Amniotic stem cell (primary cell): ENCODE results near the gene CDK14.

ENCODE experiments used
- DNase-seq: peaks from one replicate; lab custom pipeline; 2025; lab: John Stamatoyannopoulos, UW

The CDK14 gene

GRCh38 chr7:90842430-90842788 lies 246.3 kb downstream of the CDK14 start:
- DNase-seq = no peak

GRCh38 chr7:90843472-90843871 lies 247.4 kb downstream of the CDK14 start:
- DNase-seq = no peak

- no peak for DNase-seq
Observed at GRCh38 chr7:90844421-90844820, 248.3 kb downstream of the CDK14 start.

GRCh38 chr7:90846192-90846591 lies 250.1 kb downstream of the CDK14 start:
- no peak for DNase-seq

- DNase-seq = no peak
Observed at GRCh38 chr7:90850066-90850465, 253.9 kb downstream of the CDK14 start.

- no peak for DNase-seq
Observed at GRCh38 chr7:90850471-90850870, 254.3 kb downstream of the CDK14 start.

GRCh38 chr7:90853205-90853604 lies 257.1 kb downstream of the CDK14 start:
- no peak for DNase-seq

- no peak for DNase-seq
Observed at GRCh38 chr7:90856351-90857070, 260.4 kb downstream of the CDK14 start.

- DNase-seq = no peak
Observed at GRCh38 chr7:90857603-90858002, 261.5 kb downstream of the CDK14 start.

GRCh38 chr7:90858546-90858945 lies 262.4 kb downstream of the CDK14 start:
- no peak for DNase-seq

GRCh38 chr7:90859521-90859920 lies 263.4 kb downstream of the CDK14 start:
- no peak for DNase-seq

- DNase-seq = no peak
Observed at GRCh38 chr7:90864088-90864487, 268.0 kb downstream of the CDK14 start.

- DNase-seq = no peak
Observed at GRCh38 chr7:90869335-90869734, 273.2 kb downstream of the CDK14 start.

- no peak for DNase-seq
Observed at GRCh38 chr7:90876701-90877100, 280.6 kb downstream of the CDK14 start.

GRCh38 chr7:90877201-90877600 lies 281.1 kb downstream of the CDK14 start:
- DNase-seq = no peak

- no peak for DNase-seq
Observed at GRCh38 chr7:90879924-90880323, 283.8 kb downstream of the CDK14 start.

- no peak for DNase-seq
Observed at GRCh38 chr7:90886416-90886815, 290.3 kb downstream of the CDK14 start.

GRCh38 chr7:90889210-90889609 lies 293.1 kb downstream of the CDK14 start:
- no peak for DNase-seq

- DNase-seq = no peak
Observed at GRCh38 chr7:90889644-90890043, 293.5 kb downstream of the CDK14 start.

GRCh38 chr7:90891529-90891928 lies 295.4 kb downstream of the CDK14 start:
- DNase-seq = no peak

GRCh38 chr7:90892213-90892612 lies 296.1 kb downstream of the CDK14 start:
- DNase-seq = no peak

- DNase-seq = no peak
Observed at GRCh38 chr7:90894122-90894521, 298.0 kb downstream of the CDK14 start.

- no peak for DNase-seq
Observed at GRCh38 chr7:90896458-90896857, 300.3 kb downstream of the CDK14 start.

GRCh38 chr7:90897961-90898469 lies 301.9 kb downstream of the CDK14 start:
- no peak for DNase-seq
